GM10266 (cell line): ENCODE data around the gene RFX4.

Experiments
- DNase-seq: peaks from one replicate; pipeline ENCODE4 v3.0.0; 2012; ENCODE audit errors: extremely low spot score
- CTCF ChIP-seq: IDR thresholded peaks from 2 replicates; pipeline ENCODE4 v1.5.1; 2012; ENCODE audit warnings: mild to moderate bottlenecking, low read depth; ENCODE audit not compliant: control insufficient read depth, insufficient read depth; ENCODE audit errors: missing control alignments

RFX4 gene

GRCh38 chr12:106585105-106585520, 2.3 kb downstream of the RFX4 start:
- TF ChIP-seq CTCF = no peak
- DNase-seq = no peak

GRCh38 chr12:106585521-106586277, 2.9 kb downstream of the RFX4 start:
- no peak for TF ChIP-seq CTCF
- no peak for DNase-seq

- no peak for TF ChIP-seq CTCF
- DNase-seq = no peak
These were observed 3.5 kb downstream of the RFX4 start for GRCh38 chr12:106586278-106586802.

- TF ChIP-seq CTCF = no peak
- no peak for DNase-seq
These were observed 4.2 kb downstream of the RFX4 start for GRCh38 chr12:106586803-106587684.

- no peak for TF ChIP-seq CTCF
- DNase-seq = no peak
These were observed 6.0 kb downstream of the RFX4 start for GRCh38 chr12:106588771-106589170.

GRCh38 chr12:106590601-106591000, 7.8 kb downstream of the RFX4 start:
- no peak for TF ChIP-seq CTCF

GRCh38 chr12:106594447-106594846, 11.6 kb downstream of the RFX4 start:
- DNase-seq = no peak
- no peak for TF ChIP-seq CTCF

More at GRCh38 chr12:106590601-106591000, 7.8 kb downstream of the RFX4 start:
- no peak for DNase-seq
